Epidermal melanocyte (primary cell): ENCODE data around the gene PTPRH.
A peak's percentile ranks its signal among the peaks of the same experiment; 100 is the strongest.
"Not testable (repeated sequence)": the region's sequence is repeated elsewhere in the genome, so short reads cannot be mapped to it uniquely, and the experiment has no call there.

Source experiments
- DNase-seq: peaks from one replicate; pipeline ENCODE4 v3.0.0; 2011; ENCODE audit warnings: low spot score; ENCODE audit not compliant: insufficient read length

The PTPRH gene

DNA sequence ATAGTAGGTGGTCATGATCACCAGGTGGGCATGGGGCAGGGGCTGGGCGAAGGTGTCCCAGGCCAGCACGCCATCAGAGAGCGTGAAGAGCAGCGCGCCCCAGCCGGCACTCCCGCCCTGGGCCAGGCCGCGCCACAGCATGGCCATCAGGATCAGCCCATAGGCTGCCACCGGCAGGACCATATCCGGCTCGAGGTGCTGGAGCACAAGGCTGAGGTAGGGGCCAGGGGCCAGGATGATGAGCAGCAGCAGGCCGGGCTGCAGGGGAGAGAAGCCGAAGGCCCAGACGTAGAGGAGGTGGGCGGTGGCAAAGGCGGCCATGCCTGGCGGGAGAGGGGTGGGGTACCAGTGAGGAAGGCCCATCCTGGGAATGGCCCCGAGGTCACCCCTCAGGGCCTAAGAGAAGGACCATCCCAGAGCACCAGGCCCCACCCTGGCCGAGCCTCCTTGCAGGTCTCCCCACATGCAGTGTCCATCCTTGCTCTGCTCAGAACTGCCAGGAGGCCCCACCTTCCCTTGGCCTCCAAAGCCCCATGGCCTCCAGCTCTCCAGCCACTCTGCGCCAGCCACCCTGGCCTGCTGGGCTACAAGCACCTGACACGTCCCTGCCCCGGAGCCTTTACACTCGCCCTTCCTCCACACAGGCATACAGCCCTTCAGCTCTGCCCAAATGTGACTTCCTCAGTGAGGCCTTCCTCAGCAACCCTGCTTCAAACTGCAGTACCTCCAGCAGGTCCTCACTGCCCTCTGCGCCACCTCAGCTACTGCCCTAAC, 18.1 kb upstream of the PTPRH start:
- DNase-seq: no peak

DNA sequence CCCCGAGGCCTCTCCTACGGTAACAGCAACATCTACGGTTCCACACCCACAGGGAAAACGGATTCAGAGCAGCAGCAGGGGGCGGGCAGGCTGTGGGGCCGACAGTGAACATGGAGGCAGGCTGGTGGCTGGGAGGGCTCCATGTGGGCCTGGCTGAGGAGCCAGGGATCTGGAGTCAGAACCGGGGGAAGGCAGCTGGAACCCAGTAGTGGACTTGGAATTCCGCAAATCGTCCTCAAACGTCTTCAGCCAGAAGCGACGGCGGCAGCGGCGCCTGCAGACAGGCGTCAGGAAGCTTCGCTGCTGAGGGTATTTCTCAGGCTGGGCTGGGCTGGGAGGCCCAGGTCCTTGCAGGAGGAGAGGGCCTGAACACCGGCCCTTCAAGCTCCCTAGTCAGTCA, 17.5 kb upstream of the PTPRH start:
- DNase-seq: no peak

DNA sequence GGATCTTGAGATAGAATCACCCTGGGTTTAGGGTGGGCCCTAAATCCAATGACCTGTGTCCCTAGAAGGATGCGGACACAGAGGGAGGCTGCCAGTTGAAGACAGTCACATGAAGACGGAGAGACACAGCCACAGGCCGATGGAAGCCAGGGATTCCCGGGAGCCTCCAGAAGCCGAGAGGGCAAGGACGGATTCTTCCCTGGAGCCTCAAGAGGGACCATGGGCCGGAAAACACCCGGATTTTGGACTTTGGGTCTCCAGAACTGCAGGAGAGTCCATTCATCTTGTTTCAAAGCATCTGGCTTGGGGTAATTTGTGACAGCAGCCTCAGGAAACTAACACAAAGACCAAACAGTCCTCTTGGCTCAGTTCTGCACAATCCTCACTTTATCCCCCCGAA, 17.0 kb upstream of the PTPRH start:
- DNase-seq: no peak

DNA sequence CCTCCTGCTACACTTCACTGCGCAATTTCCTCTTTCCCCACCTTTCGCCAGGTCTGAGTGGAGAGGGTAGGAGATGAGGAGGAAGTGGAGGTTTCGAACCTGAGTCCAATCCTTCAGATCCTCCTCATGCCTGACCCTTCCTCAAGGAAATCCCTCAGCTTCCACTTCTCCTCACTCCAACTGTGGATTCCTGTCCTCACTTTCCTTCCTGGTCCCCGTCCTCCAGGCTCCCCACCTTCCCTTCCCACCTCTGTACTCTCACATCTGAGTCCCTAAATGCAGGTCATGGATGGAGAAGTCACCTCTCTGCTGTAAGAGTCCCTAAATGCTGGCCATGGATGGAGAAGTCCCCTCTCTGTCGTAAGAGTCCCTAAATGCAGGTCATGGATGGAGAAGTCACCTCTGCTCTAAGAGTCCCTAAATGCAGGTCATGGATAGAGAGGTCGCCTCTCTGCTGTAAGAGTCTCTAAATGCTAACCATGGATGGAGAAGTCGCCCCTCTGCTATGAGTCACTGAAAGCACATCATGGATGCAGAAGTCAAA, 16.2 kb upstream of the PTPRH start:
- DNase-seq: no peak

GRCh38 chr19:55224679-55225414, 15.5 kb upstream of the PTPRH start:
- not testable (repeated sequence) for DNase-seq

DNA sequence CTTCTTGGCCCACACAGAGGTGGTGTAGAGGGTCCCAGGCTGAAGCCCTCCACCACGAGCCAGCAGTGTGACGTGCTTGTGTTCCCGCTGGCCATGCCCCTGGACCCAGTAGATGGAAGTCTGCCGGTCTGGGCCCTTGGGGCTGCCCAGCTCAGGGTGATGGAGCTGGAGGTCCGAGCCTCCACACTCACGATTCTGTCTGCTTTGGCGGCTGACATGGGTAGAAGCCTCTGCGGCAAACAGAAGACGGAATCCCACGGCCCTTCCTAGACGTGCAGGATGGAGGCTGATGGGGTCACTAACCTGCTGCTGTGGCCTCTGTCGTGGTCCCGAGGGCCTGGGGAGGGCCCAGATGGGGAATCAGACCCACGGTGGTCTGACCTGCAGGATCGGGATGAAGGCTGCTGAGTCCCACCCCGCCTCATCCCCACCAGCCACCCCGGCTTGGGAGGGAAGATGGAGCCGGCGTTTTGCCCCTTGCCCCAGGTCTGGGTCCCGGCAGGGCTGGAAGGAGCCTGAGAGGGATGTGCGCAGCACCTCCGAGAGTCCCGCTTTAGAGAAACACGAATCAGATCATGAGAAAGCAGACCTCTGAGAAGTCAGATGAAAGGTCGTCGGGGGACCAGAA, 14.9 kb upstream of the PTPRH start:
- no peak for DNase-seq

- DNase-seq: no peak
Measured at GRCh38 chr19:55223291-55224037, 14.2 kb upstream of the PTPRH start.

- DNase-seq: no peak
Measured at GRCh38 chr19:55220525-55220924, 11.2 kb upstream of the PTPRH start.

DNA sequence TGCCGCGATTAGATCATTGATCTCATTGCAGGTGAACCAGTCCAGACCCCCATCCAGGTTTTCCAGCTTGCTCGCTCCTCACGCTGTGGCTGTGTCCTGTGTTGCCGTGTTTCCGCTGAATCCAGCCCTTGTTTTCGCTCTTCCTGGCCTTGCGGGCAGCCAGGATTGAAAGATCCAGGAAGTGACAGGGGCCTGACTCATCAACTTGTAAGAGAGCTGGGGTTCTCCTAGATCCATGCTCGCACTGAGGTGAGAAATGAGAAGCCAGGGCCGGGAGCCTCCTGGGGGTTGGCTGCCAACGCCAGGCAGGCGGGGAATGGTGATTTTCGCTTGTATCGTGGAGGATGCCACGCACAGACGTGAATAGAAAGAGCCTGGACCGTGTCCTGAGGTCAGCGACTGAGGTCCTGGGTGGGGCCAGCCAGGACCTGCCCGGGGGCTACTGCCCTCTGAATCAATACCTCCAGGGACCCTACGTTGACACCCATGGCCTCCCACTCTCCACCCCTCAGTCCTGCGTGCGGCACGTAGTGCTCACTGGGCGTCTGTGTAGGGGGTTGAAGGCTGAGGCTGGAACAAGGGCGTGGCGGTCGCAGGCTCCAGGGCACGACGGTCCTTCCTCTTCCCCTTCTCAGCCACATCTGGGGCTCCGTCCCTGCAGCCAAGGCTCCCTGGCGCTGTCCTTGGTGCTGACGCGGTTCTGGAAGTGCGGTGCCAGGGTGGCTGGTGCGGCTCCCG, 7.3 kb upstream of the PTPRH start:
- DNase-seq: peak; percentile 97

DNA sequence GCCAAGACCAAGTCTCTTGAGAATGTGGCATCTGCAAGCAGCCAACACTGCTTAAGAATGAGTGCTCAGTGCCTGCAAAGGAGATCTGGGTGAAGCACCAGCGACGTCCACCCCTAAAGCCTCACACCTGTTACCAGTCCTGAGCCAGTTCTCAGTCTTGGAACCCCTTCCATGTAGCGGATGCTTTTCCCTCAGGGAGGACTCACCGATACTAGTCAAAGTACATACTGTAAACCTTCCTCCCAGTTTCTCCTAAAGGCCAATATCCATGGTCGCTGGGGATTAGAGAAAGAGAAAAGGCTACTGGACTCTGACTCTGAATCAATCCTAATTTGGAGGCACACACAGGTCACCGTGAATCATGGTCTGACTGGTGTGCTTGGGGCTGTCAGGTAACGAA, 4.2 kb upstream of the PTPRH start:
- DNase-seq: no peak

DNA sequence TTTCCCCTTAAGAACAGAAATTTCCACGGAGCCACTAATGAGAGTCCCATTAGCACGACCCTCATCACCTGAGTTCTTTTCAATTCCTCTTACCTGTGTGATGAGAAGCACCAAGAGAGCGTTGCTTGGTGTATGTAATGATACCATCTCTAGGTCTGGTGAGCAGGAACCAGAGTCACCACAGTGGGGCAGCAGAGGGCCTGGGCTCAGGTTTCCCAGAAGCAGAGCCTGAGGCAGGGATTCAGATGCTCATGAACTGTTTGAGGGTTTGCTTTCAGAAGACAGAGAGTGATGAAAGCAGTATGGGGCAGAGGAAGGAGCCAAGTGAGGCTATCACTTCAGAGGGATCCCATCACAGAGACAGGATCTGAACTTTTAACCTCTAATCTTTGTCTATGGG, 3.1 kb upstream of the PTPRH start:
- no peak for DNase-seq

DNA sequence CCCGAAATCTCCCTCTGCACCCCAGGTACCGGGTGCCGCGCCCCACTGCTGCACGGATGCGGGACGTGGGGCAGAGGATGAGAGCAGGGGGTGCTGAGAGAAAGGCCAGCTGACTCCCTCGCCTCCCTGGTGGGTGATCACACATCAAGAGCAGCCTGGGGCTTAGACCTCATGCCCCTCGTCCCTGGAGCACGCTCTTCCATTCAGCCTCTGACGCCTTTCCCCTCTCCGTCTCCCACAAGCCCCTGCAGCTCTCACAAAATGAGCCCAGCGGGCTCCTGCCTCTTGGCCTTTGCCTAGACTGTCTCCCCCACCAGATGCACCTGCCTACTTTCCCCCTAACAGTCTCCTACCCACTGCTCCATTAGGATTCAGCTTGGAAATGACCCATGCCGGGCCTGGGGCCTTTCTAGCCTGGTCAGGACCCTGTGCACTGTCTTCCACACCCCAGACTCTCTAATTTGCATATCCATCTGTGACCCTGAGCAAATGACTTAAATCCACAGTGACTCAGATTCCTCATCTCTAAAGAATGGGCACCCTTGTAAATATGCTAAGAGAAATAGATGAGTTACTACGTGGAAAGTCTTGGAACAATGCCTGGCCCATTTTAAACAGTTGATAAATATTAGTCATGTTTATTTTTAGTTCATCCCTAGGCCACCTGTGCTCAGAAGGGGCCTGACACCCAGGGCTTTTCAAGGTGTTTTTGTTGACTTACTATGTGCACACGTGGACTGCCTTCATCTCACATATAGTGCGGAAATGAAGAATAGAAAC, 582 bp upstream of the PTPRH start:
- DNase-seq: no peak

DNA sequence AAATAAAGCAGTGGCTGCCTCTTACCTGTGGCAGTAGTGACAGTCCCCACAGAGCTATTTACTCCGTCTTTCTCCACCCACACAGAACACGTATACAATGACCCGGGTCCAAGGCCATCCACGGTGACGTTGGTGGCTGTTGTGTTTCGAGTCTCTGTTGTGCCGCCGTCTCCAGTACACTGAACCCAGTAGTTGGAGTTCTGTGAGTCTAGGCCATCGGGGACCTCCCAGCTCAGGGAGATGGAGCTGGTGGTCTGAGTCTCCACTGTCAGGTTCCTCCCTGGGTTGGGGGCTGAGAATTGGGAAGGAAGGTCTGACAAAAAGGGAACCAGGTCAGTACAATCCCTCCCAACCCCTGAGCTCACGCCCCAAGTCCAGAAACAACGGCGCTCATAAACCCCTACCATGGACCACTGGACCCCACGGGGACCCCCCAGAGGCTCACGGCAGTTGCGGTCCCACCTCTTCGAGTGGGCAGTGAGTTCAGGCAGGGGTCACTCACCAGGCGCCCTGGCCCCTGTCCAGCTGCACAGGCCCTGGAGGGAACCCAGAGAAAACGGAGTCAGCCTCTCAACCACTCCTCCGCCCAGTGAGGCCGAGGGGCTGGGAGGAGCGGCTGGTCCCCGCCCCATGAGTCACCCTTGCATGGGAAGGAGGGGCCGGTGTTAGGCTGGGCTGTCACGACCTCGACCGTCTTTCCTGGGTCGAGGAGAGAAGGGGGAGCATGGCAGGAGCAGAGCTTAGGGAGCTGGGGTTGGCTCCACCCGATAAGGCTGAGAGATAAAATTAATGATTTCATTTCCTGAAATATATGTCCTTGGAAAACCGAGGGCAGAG, 2.4 kb downstream of the PTPRH start:
- DNase-seq: peak; percentile 96

GRCh38 chr19:55202199-55202598, 7.1 kb downstream of the PTPRH start:
- DNase-seq: not testable (repeated sequence)

GRCh38 chr19:55199620-55200204, 9.6 kb downstream of the PTPRH start:
- DNase-seq: no peak

DNA sequence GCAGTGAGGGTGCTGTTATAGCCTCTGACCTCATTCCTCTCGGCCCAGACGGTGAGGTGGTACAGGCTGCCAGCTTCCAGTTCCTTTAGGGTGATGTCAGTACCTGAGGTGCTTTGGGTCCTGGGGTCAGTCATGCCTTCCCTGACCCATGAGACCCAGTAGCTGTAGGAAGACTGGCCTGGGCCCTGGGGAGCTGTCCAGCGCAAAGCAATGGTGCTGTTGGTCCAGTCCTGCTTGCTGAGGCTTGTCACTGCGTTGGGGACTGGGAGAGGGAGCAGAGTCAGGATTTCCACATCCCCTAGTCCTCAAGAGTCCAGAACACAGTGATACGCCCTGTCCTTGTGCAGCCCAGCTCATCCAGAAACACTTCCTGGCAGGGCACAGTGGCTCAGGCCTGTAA, 10.7 kb downstream of the PTPRH start:
- DNase-seq: no peak

DNA sequence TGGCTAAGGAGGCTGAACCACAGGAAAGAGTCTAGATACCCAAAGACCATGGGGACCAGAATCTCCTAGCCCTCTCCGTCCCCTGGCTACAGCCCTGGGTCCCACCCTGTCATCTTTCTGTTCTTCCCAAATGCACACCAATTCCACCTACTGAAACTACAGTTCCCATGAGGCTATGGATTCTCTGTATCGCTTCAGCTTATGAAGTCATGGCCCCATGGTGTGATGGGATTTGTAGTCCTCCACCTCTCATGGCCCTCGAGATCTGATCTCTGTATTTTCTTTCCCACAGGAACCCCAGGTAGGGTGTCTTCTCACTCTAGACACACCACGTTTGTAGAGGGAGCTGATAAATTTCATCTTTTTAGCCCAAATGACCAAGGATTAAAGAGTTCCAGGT, 11.8 kb downstream of the PTPRH start:
- DNase-seq: no peak

DNA sequence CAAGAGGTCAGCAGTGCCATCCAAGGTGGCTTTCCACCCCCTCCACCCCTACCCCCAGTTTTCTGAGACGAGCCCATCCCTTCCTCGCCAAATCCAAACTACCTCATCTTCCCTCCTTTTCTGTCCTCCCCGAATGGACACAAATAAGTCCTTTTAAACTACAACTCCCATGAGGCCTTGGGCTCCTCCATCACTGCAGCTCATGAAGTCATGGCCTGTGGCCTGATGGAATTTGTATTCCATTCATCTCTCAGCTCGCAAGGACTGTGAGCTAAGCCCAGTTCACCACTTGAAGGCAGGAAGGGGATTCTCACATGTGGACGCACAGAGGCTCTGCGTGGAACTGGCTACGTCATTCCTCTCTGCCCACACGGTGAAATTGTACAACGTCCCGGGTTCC, 12.5 kb downstream of the PTPRH start:
- DNase-seq: no peak

GRCh38 chr19:55193481-55193880, 15.8 kb downstream of the PTPRH start:
- no peak for DNase-seq
